K562 (cell line): ENCODE results near the gene PPFIBP2. TPM values are rescaled to one million over a fixed set of nuclear protein-coding genes. Genes with fewer than 3 reads are reported as not detected.

Experiments
- ATAC-seq: fragments of 200-7000 bp; cut with Tn5 transposase; 3 replicates; pipeline ENCODE4 v1.9.1; 2020; ENCODE audit warnings: moderate library complexity
- BruUV-seq: library from RNA; stranded (reverse); fragments of 400-500 nt; replicated peaks from 2 replicates; lab custom pipeline; 2021; lab: Mats Ljungman, UMichigan
- CTCF ChIA-PET: fragments of 300-600 bp; formaldehyde crosslinking; extraction: SDS; loops from one replicate; lab custom pipeline; 2021; ENCODE audit warnings: low intra/inter-chr PET ratio; lab: Yijun Ruan, JAX
- POLR2A ChIA-PET: fragments of 300-600, 350-650 bp; sonication (Branson Sonifier 250); formaldehyde crosslinking; extraction: SDS; loops from one replicate; lab custom pipeline; 2021; ENCODE audit warnings: antibody characterized with exemption, inconsistent platforms; lab: Yijun Ruan, JAX
- DNase-seq, 4 experiments: peaks; one replicate each; pipeline versions ENCODE4 v3.0.0 to v3.0.0-alpha.2; 2011 to 2018; ENCODE audit warnings: low spot score in 3 of 4, mixed read lengths in 3 of 4; ENCODE audit errors: extremely low read depth in 1 of 4
- FAIRE-seq: peaks from 2 replicates; lab custom pipeline; 2011; peaks lifted over from hg19 to GRCh38; lab: Jason Lieb, UNC
- H2AFZ ChIP-seq: 2 replicates; pipeline ENCODE4 v1.6.0; 2011; ENCODE audit warnings: low read depth, low read length, control low read depth, inconsistent platforms
- H3K27ac ChIP-seq: fragments of 200-600 bp; 3 replicates; pipeline ENCODE4 v1.8.0; 2011; ENCODE audit warnings: low read depth, mild to moderate bottlenecking, control low read depth, inconsistent platforms, low read length, moderate library complexity, mixed read lengths; ENCODE audit errors: extremely low read depth
- H3K27me3 ChIP-seq, 2 experiments: fragments of 300-600 bp in 1 of 2; 2 replicates in 1 of 2; 3 replicates in 1 of 2; pipeline versions ENCODE4 v1.6.0 to v1.8.0; 2011; ENCODE audit warnings: inconsistent platforms in 2 of 2, low read length in 2 of 2, mild to moderate bottlenecking in 1 of 2, mixed read lengths in 1 of 2, moderate library complexity in 1 of 2; ENCODE audit not compliant: control insufficient read depth in 2 of 2, insufficient read depth in 2 of 2
- H3K36me3 ChIP-seq: fragments of 300-600 bp; 3 replicates; pipeline ENCODE4 v1.8.0; 2011; ENCODE audit warnings: mild to moderate bottlenecking, low read length, inconsistent platforms; ENCODE audit not compliant: control insufficient read depth, insufficient read depth
- H3K4me1 ChIP-seq, 2 experiments: fragments of 200-600 bp in 1 of 2; replicated peaks in 1 of 2; 2 replicates in 1 of 2; 3 replicates in 1 of 2; pipeline versions ENCODE4 v1.5.1 to v1.8.0; 2011; ENCODE audit warnings: inconsistent platforms in 2 of 2, low read length in 2 of 2, mild to moderate bottlenecking in 1 of 2, mixed read lengths in 1 of 2, moderate library complexity in 1 of 2; ENCODE audit not compliant: control insufficient read depth in 2 of 2, insufficient read depth in 2 of 2
- H3K4me2 ChIP-seq: 2 replicates; pipeline ENCODE4 v1.6.1; 2011; ENCODE audit warnings: low read length, control low read depth, inconsistent platforms, mixed read lengths; ENCODE audit not compliant: insufficient read depth
- H3K4me3 ChIP-seq: fragments of 200-600 bp; sonication (generic), shearing (Covaris generic); 2 replicates; pipeline ENCODE4 v1.5.1; 2016; ENCODE audit warnings: control low read depth, inconsistent platforms
- H3K79me2 ChIP-seq: fragments of 200-600 bp; 3 replicates; pipeline ENCODE4 v1.8.0; 2011; ENCODE audit warnings: low read length, inconsistent platforms; ENCODE audit not compliant: control insufficient read depth, insufficient read depth
- H3K9ac ChIP-seq, 2 experiments: 2 replicates each; pipeline versions ENCODE4 v1.6.0 to v1.6.1; 2011; ENCODE audit warnings: low read depth in 2 of 2, low read length in 2 of 2, control low read depth in 1 of 2, inconsistent platforms in 1 of 2, mild to moderate bottlenecking in 1 of 2, mixed read lengths in 1 of 2; ENCODE audit not compliant: insufficient read depth in 1 of 2
- H3K9me1 ChIP-seq: one replicate; pipeline ENCODE4 v1.6.0; 2011; ENCODE audit warnings: inconsistent platforms, mild to moderate bottlenecking, low read length, moderate library complexity; ENCODE audit not compliant: control insufficient read depth, insufficient read depth
- H3K9me3 ChIP-seq: replicated peaks from 2 replicates; pipeline ENCODE4 v1.5.1; 2011; ENCODE audit warnings: low read depth, low read length, inconsistent platforms; ENCODE audit not compliant: control insufficient read depth, insufficient read depth
- H4K20me1 ChIP-seq: replicated peaks from 2 replicates; pipeline ENCODE4 v1.6.1; 2011; ENCODE audit warnings: low read length, inconsistent platforms, mixed read lengths; ENCODE audit not compliant: control insufficient read depth, insufficient read depth
- ERF ChIP-seq: fragments of 450-650 bp; formaldehyde crosslinking; IDR thresholded peaks from 2 replicates; pipeline ENCODE4 v1.4.0; 2020; ENCODE audit warnings: mild to moderate bottlenecking, mixed read lengths
- ILF3 ChIP-seq: fragments of 450-650 bp; IDR thresholded peaks from 2 replicates; pipeline ENCODE4 v1.6.1; 2018; ENCODE audit warnings: antibody characterized with exemption, mild to moderate bottlenecking, moderate library complexity, borderline replicate concordance
- NFATC3 ChIP-seq: fragments of 450-650 bp; IDR thresholded peaks from 2 replicates; pipeline ENCODE4 v1.6.1; 2017; ENCODE audit warnings: mild to moderate bottlenecking
- NFIX ChIP-seq: fragments of 250-450 bp; sonication (Bioruptor Pico); IDR thresholded peaks from 2 replicates; pipeline ENCODE4 v1.4.0; 2020; ENCODE audit warnings: low read depth, mild to moderate bottlenecking, moderate library complexity
- SIN3A ChIP-seq, 2 experiments: fragments of 150-350 bp in 1 of 2; IDR thresholded peaks; 2 replicates each; pipeline ENCODE4 v1.6.1; 2011 to 2016; ENCODE audit warnings: borderline replicate concordance in 2 of 2, low read depth in 2 of 2, low read length in 2 of 2, mild to moderate bottlenecking in 2 of 2, moderate library complexity in 2 of 2; ENCODE audit not compliant: control insufficient read depth in 1 of 2
- ZNF12 ChIP-seq: sonication (generic); formaldehyde crosslinking; IDR thresholded peaks from 2 replicates; pipeline ENCODE4 v1.4.0; 2020; ENCODE audit warnings: mild to moderate bottlenecking, missing genetic modification reagents
- ZNF311 ChIP-seq: fragments of 250-450 bp; sonication (Bioruptor Pico); IDR thresholded peaks from 2 replicates; pipeline ENCODE4 v1.4.0; 2020; ENCODE audit warnings: mild to moderate bottlenecking, moderate library complexity
- ZNF444 ChIP-seq: fragments of 250-450 bp; sonication (Bioruptor Pico); IDR thresholded peaks from 2 replicates; pipeline ENCODE4 v1.4.0; 2020; ENCODE audit warnings: mild to moderate bottlenecking, moderate library complexity
- ZNF75A ChIP-seq: fragments of 450-650 bp; formaldehyde crosslinking; IDR thresholded peaks from 2 replicates; pipeline ENCODE4 v1.4.0; 2020; ENCODE audit warnings: mild to moderate bottlenecking
- WGBS: fragments of 100-300 bp; shearing (Covaris generic); methylation state at CpG from one replicate; pipeline ENCODE4 v1.1.6; 2016; ENCODE audit warnings: low coverage, mixed read lengths; ENCODE audit not compliant: insufficient coverage; ENCODE audit errors: missing lambda C conversion rate; 5-methylcytosine and 5-hydroxymethylcytosine counted together
- in situ Hi-C: fragments of 300-500 bp; cut with MboI; formaldehyde crosslinking; loops from 4 replicates; pipeline ENCODE4 v1.15.0; 2018; ENCODE audit warnings: inconsistent platforms, mixed read lengths
- intact Hi-C: fragments of 100-400 bp; cut with micrococcal nuclease; formaldehyde crosslinking; loops from 2 replicates; pipeline ENCODE4 v1.14.2; 2022
- polyA plus RNA-seq, 8 experiments: library from polyadenylated mRNA; depleted of rRNA in 4 of 8; stranded (reverse) in 5 of 8; unstranded in 3 of 8; fragments of >200 nt; fragmentation: Nextera tagmentation in 2 of 8; fragmentation: Illumina TruSeq in 1 of 8; extraction: Ambion mirVana in 2 of 8; extraction: Trizol in 1 of 8; gene quantifications; 2 replicates each; pipeline versions ENCODE4 v1.2.1 to v1.2.3, GENCODE V29; 2011 to 2014; ENCODE audit warnings: inconsistent platforms in 1 of 8, missing spikeins in 1 of 8
- total RNA-seq, 7 experiments: library from RNA; depleted of rRNA in 6 of 7; stranded (reverse); fragments of >200 nt in 6 of 7; fragmentation: Illumina TruSeq in 2 of 7; extraction: Trizol in 2 of 7; gene quantifications; 2 replicates each; pipeline versions ENCODE4 v1.2.1 to v1.2.3, GENCODE V29; 2011 to 2021; ENCODE audit warnings: low replicate concordance in 1 of 7
- TF ChIP-seq, protein P1 (sequence below): fragments of 250-450 bp; sonication (Bioruptor Pico); IDR thresholded peaks from 2 replicates; pipeline ENCODE4 v1.4.0; 2020; ENCODE audit warnings: borderline replicate concordance

PPFIBP2 gene
- total and polyA plus RNA-seq, 9 of the 15 experiments (the other 6 are each of a cell fraction or from before 2014, with no cell fraction given), result 0.18 to 3.4 (median 1.2) TPM

DNA sequence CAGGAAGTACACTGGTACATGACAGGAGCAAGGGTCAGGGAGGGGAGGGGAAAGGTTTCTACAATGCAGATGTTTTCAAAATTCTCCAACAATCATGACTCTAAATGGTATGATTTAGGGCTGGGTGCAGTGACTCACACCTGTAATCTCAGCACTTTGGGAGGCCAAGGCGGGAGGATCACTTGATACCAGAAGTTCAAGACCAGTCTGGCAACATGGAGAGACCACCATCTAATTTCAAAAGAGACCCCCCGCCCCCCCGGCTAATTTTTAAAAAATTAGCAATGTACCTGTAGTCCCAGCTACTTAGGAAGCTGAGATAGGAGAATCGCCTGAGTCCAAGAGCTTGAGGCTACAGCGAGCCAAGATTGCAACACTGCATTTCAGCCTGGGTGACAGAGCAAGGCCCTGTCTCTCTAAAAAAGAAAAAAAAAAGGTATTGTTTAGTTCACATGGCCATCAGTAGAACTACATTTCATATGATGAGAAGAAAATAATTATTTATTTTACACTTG, 44.4 kb upstream of the PPFIBP2 start:
- POLR2A ChIA-PET, result interaction anchor here (1.3 kb wide), 1 partner anchor 10 kb away, joined by 3 read pairs; no protein-coding TSS in a partner anchor
- no peak overlapping the region for H2AFZ ChIP-seq
- ATAC-seq, result no peak
- H3K79me2 ChIP-seq, result no peaks in the 10 kb centered on the region
- H3K9me1 ChIP-seq, result no peaks in the 10 kb centered on the region
- BruUV-seq, result no TSS peak
- H3K4me2 ChIP-seq, result no peak overlapping the region
- H4K20me1 ChIP-seq, result no peaks in the 10 kb centered on the region
- no peak overlapping the region for H3K27ac ChIP-seq
- 0% methylated on average over 3 of the region's 5 CpGs for WGBS
- intact Hi-C loops, result no loop called here
- peaks cover 0 to 4% of the 10 kb centered on the region in 2 experiments; a peak in 1 of 5 replicates for H3K27me3 ChIP-seq
- H3K9me3 ChIP-seq, result no peaks in the 10 kb centered on the region
- in situ Hi-C loops, result no loop called here
- H3K4me1 ChIP-seq, result no peaks in the 10 kb centered on the region
- TF ChIP-seq NFIX (CRISPR knock-in tag) (no peak), ZNF12 (CRISPR knock-in tag) (no peak), ZNF311 (CRISPR knock-in tag) (no peak), ERF (no peak), SIN3A (IDR thresholded peaks at IDR 0.05; ENCODE audit: borderline replicate concordance in 2 of 2, control insufficient read depth in 1 of 2, low read depth in 2 of 2, low read length in 2 of 2) (no peak), ZNF75A (CRISPR knock-in tag) (no peak), ZNF444 (CRISPR knock-in tag) (no peak), NFATC3 (no peak), ILF3 (no peak)
- TF ChIP-seq, protein P1, sequence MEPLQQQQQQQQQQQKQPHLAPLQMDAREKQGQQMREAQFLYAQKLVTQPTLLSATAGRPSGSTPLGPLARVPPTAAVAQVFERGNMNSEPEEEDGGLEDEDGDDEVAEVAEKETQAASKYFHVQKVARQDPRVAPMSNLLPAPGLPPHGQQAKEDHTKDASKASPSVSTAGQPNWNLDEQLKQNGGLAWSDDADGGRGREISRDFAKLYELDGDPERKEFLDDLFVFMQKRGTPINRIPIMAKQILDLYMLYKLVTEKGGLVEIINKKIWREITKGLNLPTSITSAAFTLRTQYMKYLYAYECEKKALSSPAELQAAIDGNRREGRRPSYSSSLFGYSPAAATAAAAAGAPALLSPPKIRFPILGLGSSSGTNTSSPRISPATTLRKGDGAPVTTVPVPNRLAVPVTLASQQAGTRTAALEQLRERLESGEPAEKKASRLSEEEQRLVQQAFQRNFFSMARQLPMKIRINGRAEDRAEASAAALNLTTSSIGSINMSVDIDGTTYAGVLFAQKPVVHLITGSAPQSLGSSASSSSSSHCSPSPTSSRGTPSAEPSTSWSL (CRISPR knock-in tag), result no peak
- TF ChIP-seq, all 486 proteins: peak for 0
- DNase-seq, result no peak
- Histone ChIP-seq H3K36me3 (no peaks in the 10 kb centered on the region), H3K9ac (no peak overlapping the region), H3K4me3 (no peak overlapping the region)
- CTCF ChIA-PET, result no interaction called here
- no peak for FAIRE-seq
